HepG2 (cell line): ENCODE data around the gene CCNT2. TPM values are rescaled to one million over a fixed set of nuclear protein-coding genes. Genes with fewer than 3 reads are reported as not detected.

Experiments
- CBX2 ChIP-seq, 2 experiments: fragments of 200-600 bp in 1 of 2; sonication (generic); formaldehyde crosslinking in 1 of 2; IDR thresholded peaks; 2 replicates each; pipeline versions ENCODE4 v1.7.0 to v1.8.1; 2018 to 2022; ENCODE audit warnings: low read depth in 2 of 2, low read length in 1 of 2, mild to moderate bottlenecking in 1 of 2, missing genetic modification reagents in 1 of 2
- CHD4 ChIP-seq: fragments of 200-600 bp; sonication (generic); IDR thresholded peaks from 2 replicates; pipeline ENCODE4 v1.7.0; 2017; ENCODE audit warnings: mild to moderate bottlenecking, low read length, borderline replicate concordance
- GTF3A ChIP-seq: sonication (generic); formaldehyde crosslinking; conservative IDR thresholded peaks from 2 replicates; pipeline ENCODE4 v1.4.0; 2020; ENCODE audit warnings: mild to moderate bottlenecking, missing genetic modification reagents
- IKZF4 ChIP-seq: sonication (generic); formaldehyde crosslinking; IDR thresholded peaks from 2 replicates; pipeline ENCODE4 v1.5.1; 2020; ENCODE audit warnings: borderline replicate concordance, mild to moderate bottlenecking, low read depth, missing genetic modification reagents; ENCODE audit errors: not compliant biosample characterization
- KLF12 ChIP-seq: sonication (generic); formaldehyde crosslinking; IDR thresholded peaks from 2 replicates; pipeline ENCODE4 v1.4.0; 2020; ENCODE audit warnings: missing genetic modification reagents, borderline replicate concordance
- MBD4 ChIP-seq: IDR thresholded peaks from 2 replicates; pipeline ENCODE4 v1.6.1; 2012; ENCODE audit warnings: low read length, inconsistent platforms, borderline replicate concordance
- SATB2 ChIP-seq: sonication (generic); formaldehyde crosslinking; IDR thresholded peaks from 2 replicates; pipeline ENCODE4 v1.5.0; 2020; ENCODE audit warnings: missing genetic modification reagents
- SMAD1 ChIP-seq: sonication (generic); formaldehyde crosslinking; IDR thresholded peaks from 2 replicates; pipeline ENCODE4 v1.4.0; 2020; ENCODE audit warnings: missing genetic modification reagents, low read depth, mild to moderate bottlenecking, borderline replicate concordance
- SOX13 ChIP-seq, 3 experiments: fragments of 450-650 bp in 1 of 3; sonication (generic) in 1 of 3; formaldehyde crosslinking in 1 of 3; IDR thresholded peaks in 2 of 3; conservative IDR thresholded peaks in 1 of 3; 2 replicates each; pipeline versions ENCODE4 v1.5.0 to v1.6.1; 2016 to 2020; ENCODE audit warnings: antibody characterized with exemption in 1 of 3, mild to moderate bottlenecking in 1 of 3, missing compliant biosample characterization in 1 of 3, missing genetic modification reagents in 1 of 3, moderate library complexity in 1 of 3
- SP4 ChIP-seq: sonication (generic); formaldehyde crosslinking; IDR thresholded peaks from 2 replicates; pipeline ENCODE4 v1.8.1; 2023; ENCODE audit warnings: mild to moderate bottlenecking, missing genetic modification reagents
- TCF12 ChIP-seq, 2 experiments: fragments of 450-650 bp in 1 of 2; sonication (generic) in 1 of 2; formaldehyde crosslinking in 1 of 2; IDR thresholded peaks; 2 replicates each; pipeline versions ENCODE4 v1.6.1 to v1.8.0; 2017 to 2022; ENCODE audit warnings: antibody characterized with exemption in 1 of 2, mild to moderate bottlenecking in 1 of 2, missing genetic modification reagents in 1 of 2, moderate library complexity in 1 of 2
- ZSCAN21 ChIP-seq: sonication (generic); formaldehyde crosslinking; IDR thresholded peaks from 2 replicates; pipeline ENCODE4 v1.8.0; 2022; ENCODE audit warnings: mild to moderate bottlenecking, missing genetic modification reagents, moderate library complexity, borderline replicate concordance
- polyA plus RNA-seq, 8 experiments: library from polyadenylated mRNA; depleted of rRNA in 3 of 8; stranded (reverse) in 7 of 8; unstranded in 1 of 8; fragments of >200 nt; fragmentation: Illumina TruSeq in 4 of 8; extraction: Trizol in 4 of 8; gene quantifications; 2 replicates each; pipeline versions ENCODE4 v1.2.1 to v1.2.3, GENCODE V29; 2011 to 2016; ENCODE audit warnings: low read depth in 4 of 8, missing spikeins in 1 of 8, mixed read lengths in 1 of 8; ENCODE audit not compliant: insufficient read depth in 1 of 8
- total RNA-seq, 5 experiments: library from RNA; depleted of rRNA; stranded (reverse); fragments of >200 nt; fragmentation: Illumina TruSeq; extraction: Trizol; gene quantifications; 2 replicates each; pipeline ENCODE4 v1.2.3, GENCODE V29; 2016; ENCODE audit warnings: low read depth in 1 of 5
- TF ChIP-seq, protein P1 (sequence below): sonication (generic); formaldehyde crosslinking; conservative IDR thresholded peaks from 2 replicates; pipeline ENCODE4 v1.4.0; 2020; ENCODE audit warnings: missing genetic modification reagents
- TF ChIP-seq, protein P2 (sequence below): sonication (generic); formaldehyde crosslinking; IDR thresholded peaks from 2 replicates; pipeline ENCODE4 v1.4.0; 2020; ENCODE audit warnings: missing genetic modification reagents
- TF ChIP-seq, protein P3 (sequence below): sonication (generic); formaldehyde crosslinking; IDR thresholded peaks from 2 replicates; pipeline ENCODE4 v1.5.0; 2020; ENCODE audit warnings: missing genetic modification reagents

Gene CCNT2
- total and polyA plus RNA-seq, 2 of the 13 experiments (the other 11 are each of a cell fraction or from before 2014, with no cell fraction given): 22.1 to 34.4 TPM

DNA sequence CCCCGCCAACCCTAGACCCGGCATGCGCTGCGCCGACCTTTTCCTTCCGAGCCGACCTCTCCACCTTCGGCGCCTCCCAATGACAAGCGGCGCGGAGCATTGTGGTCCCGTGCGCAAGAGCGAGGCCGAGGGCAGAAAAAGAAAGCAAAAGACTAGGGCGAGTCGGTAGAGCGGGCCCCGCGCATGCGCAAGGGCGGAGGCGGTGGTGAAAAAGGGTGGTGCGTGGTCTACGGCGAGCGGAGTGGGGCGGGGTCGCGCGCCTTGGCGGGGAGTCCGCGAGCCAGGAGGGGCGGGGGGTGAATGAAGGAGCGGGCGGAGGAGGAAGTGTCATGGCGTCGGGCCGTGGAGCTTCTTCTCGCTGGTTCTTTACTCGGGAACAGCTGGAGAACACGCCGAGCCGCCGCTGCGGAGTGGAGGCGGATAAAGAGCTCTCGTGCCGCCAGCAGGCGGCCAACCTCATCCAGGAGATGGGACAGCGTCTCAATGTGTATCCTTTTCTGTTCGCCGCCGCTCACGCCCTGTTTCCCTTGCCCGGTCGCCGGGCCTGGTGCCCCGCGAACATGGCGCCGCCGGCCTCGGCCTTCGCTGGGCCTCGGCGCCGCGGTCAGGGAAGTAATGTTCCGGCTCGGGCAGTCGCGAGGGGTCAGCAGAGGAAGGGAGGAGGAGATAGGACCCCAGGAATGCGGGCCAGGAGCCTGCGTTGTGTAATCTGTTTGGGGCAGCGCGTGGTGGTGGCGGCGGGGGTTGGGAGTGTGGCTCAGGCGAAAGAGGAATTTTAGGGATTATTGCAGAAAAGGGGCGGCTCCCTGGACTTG lies at the start of gene CCNT2 (continued):
- TF ChIP-seq, protein P1, sequence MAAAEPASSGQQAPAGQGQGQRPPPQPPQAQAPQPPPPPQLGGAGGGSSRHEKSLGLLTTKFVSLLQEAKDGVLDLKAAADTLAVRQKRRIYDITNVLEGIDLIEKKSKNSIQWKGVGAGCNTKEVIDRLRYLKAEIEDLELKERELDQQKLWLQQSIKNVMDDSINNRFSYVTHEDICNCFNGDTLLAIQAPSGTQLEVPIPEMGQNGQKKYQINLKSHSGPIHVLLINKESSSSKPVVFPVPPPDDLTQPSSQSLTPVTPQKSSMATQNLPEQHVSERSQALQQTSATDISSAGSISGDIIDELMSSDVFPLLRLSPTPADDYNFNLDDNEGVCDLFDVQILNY (CRISPR knock-in tag): peak; percentile 74
- no peak for TF ChIP-seq CHD4
- TF ChIP-seq SATB2: no peak
- no peak for TF ChIP-seq IKZF4
- TF ChIP-seq, protein P2, sequence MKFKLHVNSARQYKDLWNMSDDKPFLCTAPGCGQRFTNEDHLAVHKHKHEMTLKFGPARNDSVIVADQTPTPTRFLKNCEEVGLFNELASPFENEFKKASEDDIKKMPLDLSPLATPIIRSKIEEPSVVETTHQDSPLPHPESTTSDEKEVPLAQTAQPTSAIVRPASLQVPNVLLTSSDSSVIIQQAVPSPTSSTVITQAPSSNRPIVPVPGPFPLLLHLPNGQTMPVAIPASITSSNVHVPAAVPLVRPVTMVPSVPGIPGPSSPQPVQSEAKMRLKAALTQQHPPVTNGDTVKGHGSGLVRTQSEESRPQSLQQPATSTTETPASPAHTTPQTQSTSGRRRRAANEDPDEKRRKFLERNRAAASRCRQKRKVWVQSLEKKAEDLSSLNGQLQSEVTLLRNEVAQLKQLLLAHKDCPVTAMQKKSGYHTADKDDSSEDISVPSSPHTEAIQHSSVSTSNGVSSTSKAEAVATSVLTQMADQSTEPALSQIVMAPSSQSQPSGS: peak; percentile 48; the same call in 1 of the 2 replicates
- peak; percentile 89; the same call in 1 of the 2 replicates for TF ChIP-seq GTF3A (CRISPR knock-in tag)
- peak; percentile 54; the same call in 1 of the 2 replicates for TF ChIP-seq ZSCAN21 (CRISPR knock-in tag)
- peak; percentile 88; the same call in 1 of the 2 replicates for TF ChIP-seq SP4 (CRISPR knock-in tag)
- peak; percentile 90; the same call in 1 of the 2 replicates for TF ChIP-seq SMAD1 (CRISPR knock-in tag)
- no peak for TF ChIP-seq CBX2 (IDR thresholded peaks at IDR 0.05; ENCODE audit: low read depth, low read length)
- no peak for TF ChIP-seq CBX2 (CRISPR knock-in tag; IDR thresholded peaks at IDR 0.05; ENCODE audit: low read depth)
- no peak for TF ChIP-seq TCF12 (IDR thresholded peaks at IDR 0.05)
- peak; percentile 94 for TF ChIP-seq TCF12 (CRISPR knock-in tag; IDR thresholded peaks at IDR 0.05)
- TF ChIP-seq KLF12: peak; percentile 99
- TF ChIP-seq MBD4: no peak
- TF ChIP-seq, protein P3, sequence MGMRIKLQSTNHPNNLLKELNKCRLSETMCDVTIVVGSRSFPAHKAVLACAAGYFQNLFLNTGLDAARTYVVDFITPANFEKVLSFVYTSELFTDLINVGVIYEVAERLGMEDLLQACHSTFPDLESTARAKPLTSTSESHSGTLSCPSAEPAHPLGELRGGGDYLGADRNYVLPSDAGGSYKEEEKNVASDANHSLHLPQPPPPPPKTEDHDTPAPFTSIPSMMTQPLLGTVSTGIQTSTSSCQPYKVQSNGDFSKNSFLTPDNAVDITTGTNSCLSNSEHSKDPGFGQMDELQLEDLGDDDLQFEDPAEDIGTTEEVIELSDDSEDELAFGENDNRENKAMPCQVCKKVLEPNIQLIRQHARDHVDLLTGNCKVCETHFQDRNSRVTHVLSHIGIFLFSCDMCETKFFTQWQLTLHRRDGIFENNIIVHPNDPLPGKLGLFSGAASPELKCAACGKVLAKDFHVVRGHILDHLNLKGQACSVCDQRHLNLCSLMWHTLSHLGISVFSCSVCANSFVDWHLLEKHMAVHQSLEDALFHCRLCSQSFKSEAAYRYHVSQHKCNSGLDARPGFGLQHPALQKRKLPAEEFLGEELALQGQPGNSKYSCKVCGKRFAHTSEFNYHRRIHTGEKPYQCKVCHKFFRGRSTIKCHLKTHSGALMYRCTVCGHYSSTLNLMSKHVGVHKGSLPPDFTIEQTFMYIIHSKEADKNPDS (CRISPR knock-in tag): no peak
- TF ChIP-seq SOX13 (IDR thresholded peaks at IDR 0.05): no peak; the same call in 1 of the 2 replicates
- TF ChIP-seq SOX13 (CRISPR knock-in tag; conservative IDR thresholded peaks at IDR 0.05 in 1 of 2, IDR thresholded peaks at IDR 0.05 in 1 of 2): peak in 1 of 2 experiments; percentile 29; a peak in 1 of 4 replicates
